Fibroblast of skin of left biceps (primary cell): Measurements from ENCODE around the gene TRDN.
A peak's percentile ranks its signal among the peaks of the same experiment; 100 is the strongest.
"Not testable (repeated sequence)": the region's sequence is repeated elsewhere in the genome, so short reads cannot be mapped to it uniquely, and the experiment has no call there.

Experiments used
- DNase-seq, 2 experiments: peaks; one replicate each; pipeline ENCODE4 v3.0.0-alpha.2; 2013; ENCODE audit warnings: low read depth in 2 of 2

TRDN gene

GRCh38 chr6:123507582-123507981 lies 129.2 kb downstream of the TRDN start:
- DNase-seq: no peak

DNA sequence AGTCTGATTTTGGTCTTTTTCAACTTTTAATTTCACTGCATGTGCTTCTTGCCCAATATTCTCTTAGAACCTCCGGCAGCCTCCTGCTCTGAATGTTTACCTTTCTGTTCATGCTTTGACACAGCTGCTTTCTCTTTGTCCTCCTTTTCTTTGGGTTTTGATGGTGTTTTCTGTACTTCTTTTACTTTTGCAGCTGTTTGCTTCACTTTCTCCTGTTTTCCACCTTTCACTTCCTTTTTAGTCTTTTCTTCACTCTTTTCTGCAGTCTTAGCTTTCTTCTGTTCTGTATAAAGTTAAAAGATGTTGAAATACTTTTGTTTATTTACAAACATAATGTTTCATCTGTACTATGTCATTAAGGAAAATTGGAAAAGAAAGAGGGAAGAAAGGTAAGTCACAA lies 133.1 kb downstream of the TRDN start:
- DNase-seq: no peak

- no peak for DNase-seq
Measured at GRCh38 chr6:123497025-123497424, 139.7 kb downstream of the TRDN start.

DNA sequence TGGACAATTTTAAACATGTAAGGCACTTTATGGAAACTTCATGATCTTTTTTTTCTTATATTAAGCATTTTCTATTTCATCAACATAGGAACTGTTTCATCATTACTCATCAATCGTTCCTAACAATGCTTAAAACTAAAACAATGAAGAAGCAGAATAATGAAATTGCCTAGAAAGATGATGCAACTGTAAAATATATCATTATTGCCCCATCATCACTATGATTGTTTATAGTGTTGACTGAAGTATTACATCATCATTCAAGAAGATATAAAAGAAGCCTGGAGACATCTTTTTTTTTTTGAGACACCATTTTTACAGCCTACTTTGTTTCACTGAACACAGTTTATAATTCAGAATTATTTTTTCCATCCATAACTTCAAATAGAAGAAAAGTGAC lies 147.2 kb downstream of the TRDN start:
- DNase-seq: no peak

DNA sequence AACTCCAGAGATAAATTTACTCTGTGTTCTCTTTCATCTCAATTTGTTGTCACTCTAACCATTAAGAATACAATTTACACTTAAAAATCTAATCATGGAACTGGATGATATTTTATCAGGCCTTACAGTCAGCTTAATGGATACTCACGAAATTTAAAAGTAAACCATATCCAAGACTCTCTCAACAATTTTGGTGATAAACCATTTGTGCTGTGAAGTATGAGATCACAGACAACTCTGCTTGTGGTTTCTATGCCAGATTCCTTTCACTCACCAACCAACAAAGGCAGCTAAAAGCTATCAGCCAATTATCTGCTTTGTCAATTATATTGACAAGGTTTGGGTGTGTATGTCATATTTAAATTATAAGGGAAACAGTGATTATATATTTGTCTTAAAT lies 155.8 kb downstream of the TRDN start:
- no peak for DNase-seq

- DNase-seq: not testable (repeated sequence)
Measured at GRCh38 chr6:123472025-123472702, 164.6 kb downstream of the TRDN start.

DNA sequence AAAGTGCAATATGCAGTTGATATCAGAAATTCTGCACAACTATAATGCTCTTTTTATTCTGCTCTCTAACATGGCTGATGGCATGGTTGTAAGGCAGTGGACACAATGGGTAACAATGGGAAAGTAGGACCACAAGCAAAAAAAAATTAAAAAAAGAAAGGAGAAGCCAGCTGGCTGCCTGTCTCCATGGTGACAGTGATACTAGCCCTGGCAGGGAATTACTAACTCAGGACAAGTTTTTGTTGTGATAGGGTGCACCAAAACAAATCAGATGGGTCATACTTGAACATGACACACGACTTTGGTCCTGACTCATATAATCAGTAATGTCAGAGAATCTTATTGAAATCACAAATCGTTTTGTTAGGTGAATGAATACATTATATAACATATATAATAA lies 169.4 kb downstream of the TRDN start:
- no peak for DNase-seq

DNA sequence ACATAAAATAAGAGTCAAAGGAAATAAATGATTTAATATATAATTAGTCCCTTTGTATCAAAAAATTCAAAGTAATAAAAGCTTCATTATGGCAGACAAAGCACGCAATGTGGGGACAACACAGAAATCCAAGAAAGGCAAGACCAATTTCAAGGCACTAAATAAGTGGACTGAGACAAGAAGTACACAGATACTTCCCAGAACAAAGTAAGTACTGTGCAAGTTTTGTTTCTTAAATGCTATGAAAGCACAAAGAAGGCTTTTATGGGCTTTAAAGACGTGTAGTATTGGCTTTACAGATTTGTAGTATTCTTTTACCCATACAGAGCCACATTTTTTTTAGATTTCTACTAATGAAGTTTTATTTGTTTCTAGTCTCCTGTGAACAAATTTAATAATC lies 174.6 kb downstream of the TRDN start:
- DNase-seq: no peak

GRCh38 chr6:123458218-123458617 lies 178.5 kb downstream of the TRDN start:
- no peak for DNase-seq

DNA sequence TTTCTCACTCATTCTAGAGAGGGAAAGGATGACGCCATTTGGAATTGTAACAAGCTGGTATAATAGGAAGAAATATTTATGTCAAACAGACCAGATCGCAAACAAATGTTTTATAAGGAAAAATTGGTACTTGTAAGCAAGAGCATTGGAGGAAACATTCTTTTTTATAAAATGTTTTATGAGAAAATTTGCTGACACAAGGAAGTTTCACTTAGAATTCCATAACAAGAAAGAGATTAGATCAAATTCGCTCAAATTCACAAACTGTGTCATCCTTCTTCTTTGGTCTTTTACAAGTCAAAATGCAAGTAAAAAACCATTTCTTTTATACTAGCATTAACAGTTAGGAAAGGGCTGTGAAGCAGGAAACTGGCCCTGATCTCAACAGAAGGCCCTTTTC lies 179.9 kb downstream of the TRDN start:
- no peak for DNase-seq

- DNase-seq: no peak
Measured at GRCh38 chr6:123454448-123454847, 182.3 kb downstream of the TRDN start.

GRCh38 chr6:123453071-123453470 lies 183.7 kb downstream of the TRDN start:
- DNase-seq: not testable (repeated sequence)

- no peak for DNase-seq
Measured at GRCh38 chr6:123448306-123448884, 188.4 kb downstream of the TRDN start.

- DNase-seq: no peak
Measured at GRCh38 chr6:123447315-123447937, 189.3 kb downstream of the TRDN start.

GRCh38 chr6:123439371-123439770 lies 197.4 kb downstream of the TRDN start:
- no peak for DNase-seq

DNA sequence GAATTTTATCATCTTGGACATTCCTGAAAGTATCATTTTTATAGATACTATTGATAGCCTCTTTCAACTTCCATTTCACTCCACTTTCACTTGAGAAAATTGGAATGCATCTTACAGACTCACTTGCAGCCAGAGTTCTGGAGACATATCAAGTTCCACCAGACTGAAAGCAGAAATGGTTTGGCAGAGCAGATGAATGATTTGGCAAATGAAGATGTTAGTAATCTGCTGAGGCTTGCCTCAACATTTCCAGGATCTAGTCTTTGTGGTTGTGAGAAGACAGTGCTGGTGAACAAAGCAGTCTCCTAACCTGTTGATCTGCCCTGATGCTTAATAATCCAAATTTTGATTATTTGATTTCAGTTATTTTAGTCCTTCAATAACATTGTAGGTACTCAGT lies 202.6 kb downstream of the TRDN start:
- no peak for DNase-seq

- no peak for DNase-seq
Measured at GRCh38 chr6:123430970-123431369, 205.8 kb downstream of the TRDN start.

GRCh38 chr6:123427008-123427407 lies 209.7 kb downstream of the TRDN start:
- no peak for DNase-seq

- DNase-seq: no peak
Measured at GRCh38 chr6:123423130-123423529, 213.6 kb downstream of the TRDN start.

- no peak for DNase-seq
Measured at GRCh38 chr6:123420512-123420911, 216.2 kb downstream of the TRDN start.

DNA sequence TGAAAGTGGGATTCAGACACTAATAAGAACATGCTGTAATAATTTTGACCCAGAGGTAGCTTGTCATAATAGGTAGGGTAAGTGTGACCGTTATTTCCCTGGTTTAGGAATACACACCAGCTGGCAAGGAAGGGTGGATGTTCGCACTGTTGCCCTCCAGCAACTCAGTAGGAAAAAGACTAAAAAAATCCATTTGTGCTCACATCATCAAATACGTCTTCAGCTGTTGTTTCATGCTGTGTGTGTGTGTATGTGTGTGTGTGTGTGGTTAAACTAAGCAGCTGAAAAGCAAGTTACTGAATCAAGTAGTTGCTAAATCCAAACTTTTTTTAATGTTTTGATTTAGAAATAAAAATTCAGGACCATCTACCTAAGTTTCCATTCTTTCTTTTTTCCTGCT lies 218.7 kb downstream of the TRDN start:
- DNase-seq: no peak

DNA sequence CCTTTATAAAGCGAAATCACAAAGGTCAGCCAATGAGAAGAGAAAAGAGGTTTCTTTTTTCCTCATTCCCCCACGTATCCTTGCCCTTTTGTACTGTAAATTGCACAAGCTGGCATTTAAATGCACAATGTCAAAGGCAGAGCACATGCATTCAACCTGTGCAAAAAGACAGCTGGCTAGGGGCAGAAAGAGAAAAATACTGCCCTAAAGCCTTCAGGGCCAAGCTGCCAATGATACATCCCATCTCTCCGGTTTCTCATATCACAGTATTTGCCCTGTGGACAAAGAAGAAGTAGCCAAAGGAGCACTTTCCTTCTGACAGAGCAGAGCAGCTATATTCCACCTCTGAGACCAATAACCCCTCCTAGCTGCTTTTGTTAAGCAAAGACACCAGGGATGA lies 219.2 kb downstream of the TRDN start:
- DNase-seq: no peak

DNA sequence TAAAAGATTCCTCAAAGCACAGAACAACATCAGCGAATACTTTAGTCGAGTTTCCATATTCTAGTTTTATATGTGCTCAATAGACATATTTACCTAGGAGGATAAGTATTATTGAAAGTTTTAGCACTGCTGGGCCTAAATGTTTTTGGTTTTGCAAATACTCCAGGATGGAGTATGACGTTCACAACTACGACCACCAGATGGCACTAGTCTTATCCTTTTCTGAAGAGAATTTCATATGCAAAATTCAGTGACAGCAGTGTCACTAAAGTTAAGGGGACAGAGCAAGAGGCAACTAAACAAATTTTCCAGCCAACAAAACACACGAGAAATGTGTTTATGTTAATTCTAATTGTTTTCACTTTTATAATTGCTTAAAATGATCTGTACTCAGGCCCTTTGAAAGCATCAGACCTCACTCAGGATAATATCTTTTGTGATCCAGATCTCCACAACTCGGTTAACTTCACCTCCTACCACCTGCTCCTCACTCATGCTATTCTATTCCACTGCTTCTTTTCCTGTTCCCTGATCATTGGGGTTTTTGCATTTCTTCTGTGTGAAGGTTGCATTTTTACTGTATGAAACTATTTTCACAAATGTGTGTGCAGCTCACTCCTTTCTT lies 220.8 kb downstream of the TRDN start:
- DNase-seq: peak; percentile 4 to 9
